GM23248 (cell line): ENCODE measurements around the gene ANKRD65. TPM values are rescaled to one million over a fixed set of nuclear protein-coding genes. Genes with fewer than 3 reads are reported as not detected.

Experiments
- DNase-seq: peaks from one replicate; pipeline ENCODE4 v3.0.0-alpha.2; 2015
- H2AFZ ChIP-seq: fragments of 200-600 bp; sonication (generic); 2 replicates; pipeline ENCODE4 v1.6.1; 2016; ENCODE audit warnings: antibody characterized with exemption
- H3F3A ChIP-seq: fragments of 200-600 bp; sonication (generic); 2 replicates; pipeline ENCODE4 v1.6.1; 2016; ENCODE audit warnings: mild to moderate bottlenecking, antibody characterized with exemption, mixed run types; ENCODE audit not compliant: insufficient read depth
- H3K27ac ChIP-seq: fragments of 200-600 bp; sonication (generic); 2 replicates; pipeline ENCODE4 v1.5.1; 2016; ENCODE audit warnings: mild to moderate bottlenecking
- H3K27me3 ChIP-seq: fragments of 200-600 bp; sonication (generic); replicated peaks from 2 replicates; pipeline ENCODE4 v1.6.1; 2016; ENCODE audit warnings: mild to moderate bottlenecking; ENCODE audit not compliant: insufficient read depth
- H3K36me3 ChIP-seq: fragments of 200-600 bp; sonication (generic); 2 replicates; pipeline ENCODE4 v1.6.1; 2016; ENCODE audit warnings: low read depth, mild to moderate bottlenecking
- H3K4me1 ChIP-seq: fragments of 200-600 bp; sonication (generic); 2 replicates; pipeline ENCODE4 v1.6.1; 2016; ENCODE audit warnings: mild to moderate bottlenecking; ENCODE audit not compliant: insufficient read depth
- H3K4me2 ChIP-seq: fragments of 200-600 bp; sonication (generic); one replicate; pipeline ENCODE4 v1.6.1; 2016; ENCODE audit warnings: mild to moderate bottlenecking; ENCODE audit not compliant: unreplicated experiment
- H3K4me3 ChIP-seq: fragments of 200-600 bp; sonication (generic); 2 replicates; pipeline ENCODE4 v1.5.1; 2016; ENCODE audit warnings: mild to moderate bottlenecking
- H3K79me2 ChIP-seq: fragments of 200-600 bp; sonication (generic); 2 replicates; pipeline ENCODE4 v1.6.1; 2016; ENCODE audit warnings: mild to moderate bottlenecking; ENCODE audit not compliant: insufficient read depth
- H3K9ac ChIP-seq: fragments of 200-600 bp; sonication (generic); 2 replicates; pipeline ENCODE4 v1.6.1; 2016; ENCODE audit warnings: mild to moderate bottlenecking
- H3K9me2 ChIP-seq: fragments of 200-600 bp; sonication (generic); 2 replicates; pipeline ENCODE4 v1.6.1; 2016; ENCODE audit warnings: mixed run types, mild to moderate bottlenecking, moderate library complexity; ENCODE audit not compliant: insufficient read depth
- H3K9me3 ChIP-seq: fragments of 200-600 bp; sonication (generic); one replicate; pipeline ENCODE4 v1.6.1; 2017; ENCODE audit warnings: low read depth
- H4K20me1 ChIP-seq: fragments of 200-600 bp; sonication (generic); 2 replicates; pipeline ENCODE4 v1.6.0; 2016; ENCODE audit not compliant: insufficient read depth
- EZH2 ChIP-seq: fragments of 200-600 bp; sonication (generic); IDR thresholded peaks from 2 replicates; pipeline ENCODE4 v1.6.1; 2018; ENCODE audit warnings: antibody characterized with exemption, mild to moderate bottlenecking; ENCODE audit not compliant: insufficient read depth, poor library complexity, severe bottlenecking
- EZH2phosphoT487 ChIP-seq: fragments of 200-600 bp; sonication (generic); IDR thresholded peaks from 2 replicates; pipeline ENCODE4 v1.6.1; 2018; ENCODE audit warnings: antibody characterized with exemption, moderate library complexity, mild to moderate bottlenecking, low read depth; ENCODE audit not compliant: insufficient read depth
- WGBS, 2 experiments: methylation state at CpG; one replicate each; pipeline ENCODE4 v1.1.6; 2015 to 2017; ENCODE audit warnings: low lambda C conversion rate in 2 of 2, low coverage in 1 of 2; ENCODE audit errors: missing lambda C conversion rate in 2 of 2; 5-methylcytosine and 5-hydroxymethylcytosine counted together
- in situ Hi-C: fragments of 300-500 bp; cut with MboI; formaldehyde crosslinking; loops from 2 replicates; pipeline ENCODE4 v1.15.0; 2020
- polyA plus RNA-seq: library from polyadenylated mRNA; unstranded; fragments of >200 nt; fragmentation: Nextera tagmentation; extraction: Ambion mirVana; gene quantifications from 2 replicates; pipeline ENCODE4 v1.2.1, GENCODE V29; 2016
- total RNA-seq: library from RNA; depleted of rRNA; stranded (reverse); fragments of >200 nt; shearing (Covaris generic); gene quantifications from 2 replicates; pipeline ENCODE4 v1.2.3, GENCODE V29; 2014

ANKRD65 gene
- total and polyA plus RNA-seq, 2 experiments from 2014 or later, result 0.44 to 0.97 TPM

DNA sequence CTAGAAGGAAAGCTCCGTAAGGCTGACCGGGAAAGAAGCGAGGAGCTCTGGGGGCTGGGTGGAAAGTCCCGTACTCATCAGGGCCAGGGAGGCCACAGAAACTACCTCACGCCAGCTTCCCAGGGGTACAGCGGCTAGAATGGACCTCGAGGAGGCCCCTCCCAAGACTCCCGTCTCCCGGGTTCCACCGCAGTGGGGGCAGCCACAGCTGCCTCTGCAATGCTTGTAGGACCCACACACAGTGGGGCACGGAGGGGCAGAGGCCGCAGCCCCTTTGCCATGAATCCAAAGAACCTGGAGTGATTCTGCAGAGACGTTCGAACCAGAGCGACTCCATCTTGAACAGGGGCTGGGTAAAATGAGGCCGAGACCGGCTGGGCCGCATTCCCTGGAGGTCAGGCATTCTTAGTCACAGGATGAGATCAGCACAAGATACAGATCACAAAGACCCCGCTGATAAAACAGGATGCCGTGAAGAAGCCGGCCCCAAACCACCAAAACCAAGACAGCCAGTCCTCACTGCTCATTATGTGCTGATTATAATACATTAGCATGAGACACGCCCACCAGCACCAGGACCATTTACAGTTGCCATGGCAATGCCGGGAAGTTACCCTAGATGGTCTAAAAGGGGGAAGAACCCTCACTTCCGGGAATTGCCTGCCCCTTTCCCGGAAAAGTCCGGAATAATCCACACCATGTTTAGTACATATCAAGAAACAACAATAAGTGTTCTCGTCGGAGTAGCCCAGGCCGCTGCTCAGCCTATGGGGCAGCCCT is 1.6 kb upstream of the ANKRD65 start:
- WGBS, 2 experiments, result 82 to 84% methylated on average over 29 of the region's 29 CpGs
- in situ Hi-C loops, result no loop called here
- no peaks in the 10 kb centered on the region for H3K79me2 ChIP-seq

DNA sequence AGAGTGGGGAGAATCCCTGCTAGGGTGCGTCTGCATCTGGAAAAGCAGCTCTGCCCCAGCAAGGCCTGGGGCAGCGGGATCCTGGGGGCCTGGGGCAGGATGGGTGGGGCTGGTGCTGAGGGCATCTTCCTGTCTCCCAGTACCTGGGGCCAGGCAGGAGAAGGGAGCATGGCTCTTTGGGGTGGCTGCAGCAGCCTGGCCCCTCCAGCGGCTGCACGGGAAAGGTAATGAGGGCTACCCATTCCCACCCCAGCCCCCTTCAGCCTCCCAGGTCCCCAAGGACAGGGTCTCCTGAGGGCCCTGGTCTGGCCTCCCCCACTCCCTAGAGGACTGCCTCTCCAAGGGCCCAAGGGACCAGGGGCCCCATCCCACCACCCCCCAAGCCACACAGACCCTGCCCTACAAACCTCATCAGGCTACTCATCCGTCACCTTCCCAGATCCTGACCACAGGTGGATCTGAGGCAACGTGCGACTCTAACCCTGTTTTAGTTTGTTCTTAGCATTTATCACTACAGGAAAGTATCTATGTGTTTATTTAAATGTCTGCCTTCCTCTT is 910 bp upstream of the ANKRD65 start:
- Histone ChIP-seq H3K9ac (no peak overlapping the region), H3K27me3 (no peaks in the 10 kb centered on the region), H3K9me3 (no peaks in the 10 kb centered on the region), H2AFZ (no peak overlapping the region), H3K79me2 (no peaks in the 10 kb centered on the region), H3K4me2 (no peak overlapping the region), H4K20me1 (no peaks in the 10 kb centered on the region), H3K4me3 (no peak overlapping the region), H3K4me1 (no peaks in the 10 kb centered on the region), H3K27ac (no peak overlapping the region), H3F3A (no peaks in the 10 kb centered on the region), H3K9me2 (no peaks in the 10 kb centered on the region), H3K36me3 (no peaks in the 10 kb centered on the region)
- TF ChIP-seq EZH2 (no peak), EZH2phosphoT487 (no peak)
- in situ Hi-C loops, result no loop called here
- DNase-seq, result no peak
- WGBS, 2 experiments, result 89 to 93% methylated on average over 3 to 5 of the region's 7 CpGs

More for the DNA sequence above, 1.6 kb upstream of the ANKRD65 start:
- no peak overlapping the region for H3K4me3 ChIP-seq
- H3K36me3 ChIP-seq, result no peaks in the 10 kb centered on the region
- H3F3A ChIP-seq, result no peaks in the 10 kb centered on the region
- no peak overlapping the region for H2AFZ ChIP-seq
- no peaks in the 10 kb centered on the region for H4K20me1 ChIP-seq
- no peaks in the 10 kb centered on the region for H3K4me1 ChIP-seq
- peak; percentile 13 for DNase-seq
- no peaks in the 10 kb centered on the region for H3K9me2 ChIP-seq
- no peaks in the 10 kb centered on the region for H3K27me3 ChIP-seq
- H3K4me2 ChIP-seq, result no peak overlapping the region
- H3K27ac ChIP-seq, result no peak overlapping the region
- H3K9me3 ChIP-seq, result no peaks in the 10 kb centered on the region
- H3K9ac ChIP-seq, result no peak overlapping the region
- no peak for TF ChIP-seq EZH2
- TF ChIP-seq EZH2phosphoT487, result no peak

GRCh38 chr1:1420654-1421141 is 378 bp downstream of the ANKRD65 start:
- WGBS, 2 experiments, result 73 to 74% methylated on average over 7 to 10 of the region's 12 CpGs
- Histone ChIP-seq H3K4me1 (no peaks in the 10 kb centered on the region), H2AFZ (no peak overlapping the region), H3K79me2 (no peaks in the 10 kb centered on the region), H3K4me3 (no peak overlapping the region), H4K20me1 (no peaks in the 10 kb centered on the region), H3K4me2 (no peak overlapping the region), H3K27me3 (no peaks in the 10 kb centered on the region), H3K9me3 (no peaks in the 10 kb centered on the region), H3F3A (no peaks in the 10 kb centered on the region), H3K27ac (no peak overlapping the region), H3K9me2 (no peaks in the 10 kb centered on the region), H3K9ac (no peak overlapping the region), H3K36me3 (no peaks in the 10 kb centered on the region)
- TF ChIP-seq EZH2, result no peak
- no peak for TF ChIP-seq EZH2phosphoT487
- DNase-seq, result no peak
- in situ Hi-C loops, result no loop called here

DNA sequence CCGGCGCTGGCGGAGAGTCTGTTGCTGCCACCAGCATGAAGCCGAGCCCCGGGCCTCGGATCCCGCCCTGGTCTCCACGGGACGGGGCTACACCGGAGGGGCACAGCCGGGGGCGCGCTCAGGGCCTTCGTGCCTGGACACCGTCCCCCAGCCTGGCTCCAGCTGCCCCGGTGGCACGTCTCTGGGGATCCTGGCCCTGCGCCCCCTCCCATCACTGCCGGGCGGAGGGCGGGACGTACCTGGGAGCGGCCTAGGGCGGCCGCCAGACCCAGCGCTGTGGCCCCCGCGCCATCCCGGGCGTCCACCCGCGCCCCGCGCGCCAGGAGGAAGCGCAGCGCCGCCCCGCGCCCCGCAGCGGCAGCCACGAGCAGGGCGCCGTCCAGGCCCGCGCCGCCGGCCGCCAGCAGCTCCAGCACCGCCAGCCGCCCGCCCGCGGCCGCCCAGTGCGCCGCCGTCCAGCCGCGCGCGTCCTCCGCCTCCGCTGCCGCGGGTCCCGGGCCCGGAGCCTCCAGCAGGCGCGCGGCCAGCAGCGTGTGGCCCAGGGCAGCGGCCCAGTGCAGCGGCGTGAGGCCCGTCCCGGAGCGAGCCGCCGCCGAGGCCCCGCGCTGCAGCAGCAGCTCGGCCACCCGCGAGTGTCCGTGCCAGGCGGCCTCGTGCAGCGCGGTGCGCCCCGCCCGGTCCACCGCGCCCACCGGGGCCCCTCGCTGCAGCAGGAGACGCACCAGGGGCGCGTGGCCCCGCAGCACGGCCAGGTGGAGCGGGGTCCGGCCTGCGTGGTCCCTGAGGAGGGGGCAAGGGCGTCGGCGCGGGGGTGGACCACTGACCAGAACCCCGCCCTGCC is 1.0 kb downstream of the ANKRD65 start:
- H3K4me2 ChIP-seq, result no peak overlapping the region
- peak; percentile 65 for DNase-seq
- in situ Hi-C loops, result no loop called here
- H4K20me1 ChIP-seq, result no peaks in the 10 kb centered on the region
- H3K27me3 ChIP-seq, result no peaks in the 10 kb centered on the region
- TF ChIP-seq EZH2, result no peak
- peak overlapping the region; percentile 46; the same call in 1 of the 2 replicates for H3K9ac ChIP-seq
- peak overlapping the region; percentile 68 for H2AFZ ChIP-seq
- no peaks in the 10 kb centered on the region for H3K4me1 ChIP-seq
- no peaks in the 10 kb centered on the region for H3K9me2 ChIP-seq
- H3K79me2 ChIP-seq, result no peaks in the 10 kb centered on the region
- no peak overlapping the region for H3K27ac ChIP-seq
- no peaks in the 10 kb centered on the region for H3K36me3 ChIP-seq
- H3F3A ChIP-seq, result no peaks in the 10 kb centered on the region
- 8 to 10% methylated on average over 48 to 60 of the region's 112 CpGs for WGBS, 2 experiments
- no peak overlapping the region for H3K4me3 ChIP-seq
- no peaks in the 10 kb centered on the region for H3K9me3 ChIP-seq
